Ammon's horn (tissue), 1 donor: ENCODE results near the gene ZNF385A.
"Not testable (repeated sequence)": the region's sequence is repeated elsewhere in the genome, so short reads cannot be mapped to it uniquely, and the experiment has no call there.

Experiments
- DNase-seq: peaks from one replicate; pipeline ENCODE4 v3.0.0-alpha.2; 2016; ENCODE audit warnings: low spot score

The ZNF385A gene

GRCh38 chr12:54355104-54355815, 29.3 kb downstream of the ZNF385A start:
- no peak for DNase-seq

GRCh38 chr12:54354271-54354670, 30.3 kb downstream of the ZNF385A start:
- DNase-seq, result not testable (repeated sequence)

- peak; percentile 56 for DNase-seq
Measured at GRCh38 chr12:54352891-54353874, 31.4 kb downstream of the ZNF385A start.

GRCh38 chr12:54352022-54352531, 32.5 kb downstream of the ZNF385A start:
- peak; percentile 86 for DNase-seq

- no peak for DNase-seq
Measured at GRCh38 chr12:54351341-54351740, 33.2 kb downstream of the ZNF385A start.

GRCh38 chr12:54350743-54351142, 33.8 kb downstream of the ZNF385A start:
- no peak for DNase-seq

- DNase-seq, result no peak
Measured at GRCh38 chr12:54349679-54350078, 34.9 kb downstream of the ZNF385A start.

GRCh38 chr12:54349036-54349435, 35.5 kb downstream of the ZNF385A start:
- no peak for DNase-seq

GRCh38 chr12:54341378-54342300, 42.9 kb downstream of the ZNF385A start:
- DNase-seq, result no peak

GRCh38 chr12:54340846-54341245, 43.7 kb downstream of the ZNF385A start:
- DNase-seq, result no peak

GRCh38 chr12:54338698-54339296, 45.7 kb downstream of the ZNF385A start:
- DNase-seq, result no peak

GRCh38 chr12:54337854-54338650, 46.5 kb downstream of the ZNF385A start:
- no peak for DNase-seq

GRCh38 chr12:54337280-54337842, 47.2 kb downstream of the ZNF385A start:
- DNase-seq, result peak; percentile 45

- no peak for DNase-seq
Measured at GRCh38 chr12:54333420-54334034, 51.0 kb downstream of the ZNF385A start.

GRCh38 chr12:54331461-54331860, 53.1 kb downstream of the ZNF385A start:
- no peak for DNase-seq

- DNase-seq, result no peak
Measured at GRCh38 chr12:54330442-54330841, 54.1 kb downstream of the ZNF385A start.

- DNase-seq, result no peak
Measured at GRCh38 chr12:54329759-54330158, 54.8 kb downstream of the ZNF385A start.

GRCh38 chr12:54328595-54329337, 55.8 kb downstream of the ZNF385A start:
- no peak for DNase-seq
